Endometrium (tissue), 2 donors: ENCODE data around the gene CD226.
"Not testable (repeated sequence)": the region's sequence is repeated elsewhere in the genome, so short reads cannot be mapped to it uniquely, and the experiment has no call there.

Experiments
- FAIRE-seq: peaks from 2 replicates; lab custom pipeline; 2012; peaks lifted over from hg19 to GRCh38; lab: Jason Lieb, UNC
- donor health status: control.
- donor health status: control.

CD226 gene

DNA sequence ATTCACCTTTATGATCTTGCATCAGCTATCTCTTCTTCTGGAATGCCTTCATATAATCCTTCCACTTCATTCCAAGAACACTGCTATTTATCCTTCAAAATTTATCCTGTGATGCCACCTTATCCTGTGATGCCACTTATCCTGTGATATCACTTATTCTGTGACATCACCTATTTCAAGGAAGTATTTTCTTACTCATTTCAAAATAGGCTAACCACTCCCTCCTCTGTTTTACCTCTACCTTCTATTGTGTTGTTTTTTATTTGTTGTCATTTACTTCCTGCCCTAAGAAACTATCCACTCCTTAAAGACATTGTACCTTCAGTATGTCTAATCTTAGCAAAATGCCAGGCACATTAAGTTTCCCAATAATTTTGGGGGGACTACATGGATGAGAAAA, 38.8 kb downstream of the CD226 start:
- no peak for FAIRE-seq

DNA sequence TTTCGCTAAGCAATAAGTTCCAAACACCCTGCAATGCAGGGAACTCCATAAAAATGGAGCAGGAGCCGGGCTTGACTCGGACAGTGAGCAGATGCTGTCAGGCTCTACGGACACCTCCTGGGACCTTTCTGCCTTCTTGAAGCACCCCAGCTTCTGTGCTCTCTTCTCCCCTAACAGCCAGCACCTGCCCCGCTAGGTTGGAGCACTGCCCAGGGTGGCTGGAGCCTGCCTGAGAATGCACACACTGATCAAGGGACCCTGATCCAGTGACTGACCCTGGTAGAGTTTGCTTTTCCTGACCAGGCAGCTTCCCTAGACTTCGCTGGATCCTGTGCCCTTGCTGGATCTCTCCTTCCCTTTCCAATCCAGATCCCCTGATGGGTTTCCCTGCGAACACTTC, 40.9 kb downstream of the CD226 start:
- no peak for FAIRE-seq

GRCh38 chr18:69900941-69901340, 46.7 kb downstream of the CD226 start:
- FAIRE-seq = no peak

DNA sequence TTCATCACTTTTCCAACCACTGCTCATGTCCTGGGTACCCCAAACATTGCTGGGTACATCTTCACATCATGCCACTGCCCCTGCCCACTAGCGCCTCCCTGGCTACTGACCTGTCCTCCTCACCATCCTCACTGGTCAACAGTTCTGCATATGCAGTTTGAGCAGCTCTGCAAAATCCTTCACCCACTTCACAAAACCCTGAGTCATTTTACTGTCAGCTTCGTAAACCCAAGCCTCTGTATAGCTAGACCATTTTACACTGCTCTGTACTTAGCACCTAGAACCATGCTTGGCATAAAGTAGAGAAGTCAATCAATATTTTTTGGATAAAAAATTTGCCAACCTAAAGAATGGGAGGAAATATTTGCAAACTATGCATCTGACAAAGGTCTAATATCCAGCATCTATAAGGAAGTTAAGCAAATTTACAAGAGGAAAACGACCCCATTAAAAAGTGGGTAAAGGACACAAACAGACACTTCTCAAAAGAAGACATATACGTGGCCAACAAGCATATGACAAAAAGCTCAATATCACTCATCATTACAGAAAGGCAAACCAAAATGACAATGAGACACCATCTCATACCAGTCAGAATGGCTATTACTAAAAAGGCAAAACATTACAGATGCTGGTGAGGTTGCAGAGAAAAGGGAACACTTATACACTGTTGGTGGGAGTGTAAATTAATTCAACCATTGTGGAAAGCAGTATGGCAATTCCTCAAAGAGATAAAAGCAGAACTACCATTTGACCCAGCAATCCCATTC, 48.3 kb downstream of the CD226 start:
- not testable (repeated sequence) for FAIRE-seq

DNA sequence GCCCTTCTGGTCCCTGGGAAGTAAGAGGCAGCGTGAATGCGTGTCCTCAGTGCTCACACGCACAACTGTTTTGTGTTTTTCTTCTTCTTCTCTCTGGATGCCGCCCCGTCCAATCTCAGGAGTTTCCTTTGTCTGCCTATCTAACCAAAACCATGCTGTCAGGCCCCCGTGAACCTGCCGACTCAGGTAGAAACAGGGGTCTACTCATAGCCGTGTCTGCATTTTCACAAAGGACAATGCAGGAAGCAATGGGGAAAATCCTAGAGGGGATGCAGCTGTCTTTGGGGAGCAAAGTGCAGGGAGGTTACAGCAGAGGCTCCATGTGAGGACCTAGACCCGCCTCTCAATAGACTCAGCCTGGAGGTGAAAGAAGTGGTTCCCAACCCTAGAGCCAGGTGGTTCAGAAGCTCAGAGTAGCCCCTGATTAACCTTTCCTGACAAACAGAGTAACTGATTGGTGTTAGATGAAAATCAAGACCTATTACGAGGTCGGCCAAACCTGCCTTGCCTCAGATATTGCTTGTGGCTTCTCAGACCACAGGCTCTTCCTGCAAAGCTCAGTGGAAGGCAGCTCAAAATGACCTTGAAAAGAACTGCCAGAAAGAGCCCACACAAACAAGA, 49.3 kb downstream of the CD226 start:
- FAIRE-seq = no peak

DNA sequence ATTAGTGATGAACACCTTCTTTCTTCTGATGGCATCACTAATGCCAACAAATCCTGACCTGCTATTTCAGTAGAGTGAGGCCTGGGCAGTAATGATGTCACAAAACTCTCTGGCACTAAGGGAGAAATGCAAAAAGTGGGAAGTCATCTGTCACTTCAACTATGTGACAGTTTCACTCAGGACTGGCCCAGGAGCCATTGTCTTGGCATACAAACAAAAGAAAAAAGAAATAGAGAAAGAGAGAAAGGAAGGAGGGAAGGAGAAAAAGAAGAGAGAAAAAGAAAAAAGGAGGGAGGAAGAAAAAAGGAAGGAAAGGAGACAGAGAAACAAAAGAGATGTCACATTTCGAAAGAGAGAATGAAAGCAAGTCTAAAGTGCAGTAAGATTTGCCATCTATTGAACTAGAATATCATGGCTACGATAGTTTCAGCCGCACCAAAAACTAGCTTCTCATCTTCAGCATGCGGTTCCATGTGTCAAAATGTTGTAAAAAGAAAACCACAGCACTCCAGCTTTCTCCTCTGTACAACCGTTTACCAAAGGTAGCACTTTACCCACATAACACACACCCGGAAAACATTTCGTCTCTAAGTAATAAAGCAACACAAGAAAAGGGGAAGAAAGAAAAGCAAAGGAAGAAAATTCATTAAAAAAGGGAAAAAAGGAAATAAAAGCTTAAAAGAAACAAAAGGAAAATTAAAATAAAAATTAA, 50.1 kb downstream of the CD226 start:
- FAIRE-seq = no peak

- no peak for FAIRE-seq
Observed at GRCh38 chr18:69895066-69896047, 52.3 kb downstream of the CD226 start.

GRCh38 chr18:69894467-69894866, 53.2 kb downstream of the CD226 start:
- FAIRE-seq = no peak

GRCh38 chr18:69890558-69890957, 57.1 kb downstream of the CD226 start:
- no peak for FAIRE-seq

DNA sequence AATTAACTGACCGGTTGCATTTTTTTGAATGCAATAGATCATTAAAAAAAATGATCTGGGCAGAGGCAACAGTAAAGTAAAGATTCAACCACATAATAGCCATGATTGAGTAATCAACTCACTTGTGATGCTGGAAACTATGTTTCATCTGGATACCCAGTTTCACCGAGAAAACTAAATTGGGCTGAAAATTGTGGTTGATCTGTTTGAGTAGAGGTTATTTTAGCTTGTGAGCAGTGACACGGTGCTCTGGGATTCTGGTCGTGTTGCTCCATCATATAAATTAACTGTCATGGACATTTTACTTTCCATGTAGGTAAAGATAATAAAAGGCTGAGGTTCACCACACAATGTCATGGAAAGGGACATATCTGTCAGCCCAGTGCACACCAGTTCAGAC, 58.7 kb downstream of the CD226 start:
- FAIRE-seq = no peak

- no peak for FAIRE-seq
Observed at GRCh38 chr18:69887256-69887655, 60.4 kb downstream of the CD226 start.

- FAIRE-seq = no peak
Observed at GRCh38 chr18:69885841-69886531, 61.7 kb downstream of the CD226 start.

- FAIRE-seq = no peak
Observed at GRCh38 chr18:69885355-69885754, 62.3 kb downstream of the CD226 start.

DNA sequence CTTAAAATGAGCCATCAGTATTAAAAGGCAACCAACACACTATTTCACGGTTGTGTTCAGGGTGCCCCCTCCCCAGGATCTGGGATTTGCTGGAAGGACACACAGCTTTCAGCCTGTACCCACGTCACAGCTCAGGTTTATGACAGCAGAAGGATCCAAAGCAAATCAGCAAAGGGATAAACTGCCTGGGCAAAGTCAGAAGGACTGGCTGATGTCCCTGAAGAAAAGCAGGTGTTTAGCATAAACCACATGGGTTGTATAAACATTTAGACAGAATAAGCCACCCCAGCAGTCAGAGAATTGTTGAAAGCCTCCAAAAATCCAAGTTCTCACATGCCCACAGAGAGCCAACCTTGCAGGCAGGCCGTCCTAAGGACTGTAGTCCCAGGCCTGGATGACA, 63.9 kb downstream of the CD226 start:
- no peak for FAIRE-seq

DNA sequence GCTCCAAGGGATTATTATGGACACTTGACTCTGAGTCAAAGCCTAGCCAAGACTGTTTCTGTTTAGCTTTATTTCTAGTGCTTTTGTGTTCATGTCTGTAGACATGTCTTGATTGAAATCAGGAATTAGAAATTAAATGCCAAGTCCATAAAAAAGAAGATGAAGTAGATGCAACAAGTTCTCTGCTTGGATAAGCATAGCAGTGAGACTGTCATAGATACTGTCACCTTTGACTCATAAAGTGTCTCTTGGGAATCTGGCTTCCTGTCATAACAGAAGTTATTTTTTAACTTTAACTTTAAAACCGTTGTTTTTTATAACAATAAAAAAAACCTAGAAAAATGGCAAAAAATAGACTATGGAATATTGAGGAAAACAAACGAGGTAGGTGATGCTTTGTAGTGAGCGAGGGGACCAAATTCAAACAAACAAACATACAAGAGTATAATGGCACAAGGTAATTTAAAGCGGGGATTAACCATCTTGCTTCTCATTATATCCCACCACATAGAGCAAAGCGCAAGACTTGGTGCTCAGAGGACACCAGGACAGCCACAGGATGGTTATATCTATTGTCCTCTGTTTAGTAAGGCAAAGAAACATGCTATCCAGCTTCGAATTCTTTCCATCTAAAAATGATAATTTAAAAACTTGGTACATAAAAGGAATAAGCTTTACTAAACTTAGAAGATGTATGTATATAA, 64.6 kb downstream of the CD226 start:
- no peak for FAIRE-seq

DNA sequence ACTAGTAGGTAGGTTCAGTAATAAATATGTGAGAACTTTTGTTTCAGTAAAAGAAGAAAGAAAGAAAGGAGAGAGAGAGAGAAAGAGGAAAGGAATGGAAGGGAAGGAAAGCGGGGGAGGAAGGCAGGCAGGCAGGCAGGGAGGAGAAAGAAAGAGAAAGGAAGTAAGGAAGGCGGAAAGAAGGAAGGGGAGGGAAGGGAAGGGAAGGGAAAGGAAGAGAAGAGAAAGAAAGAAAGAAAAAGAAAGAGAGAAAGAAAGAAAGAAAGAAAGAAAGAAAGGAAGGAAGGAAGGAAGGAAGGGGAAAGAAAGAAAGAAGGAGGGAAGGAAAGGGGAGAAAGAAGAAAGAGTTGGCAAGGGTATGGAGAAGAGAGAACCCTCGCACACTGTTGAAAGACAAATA, 67.6 kb downstream of the CD226 start:
- no peak for FAIRE-seq

- FAIRE-seq = not testable (repeated sequence)
Observed at GRCh38 chr18:69879051-69879450, 68.6 kb downstream of the CD226 start.

- no peak for FAIRE-seq
Observed at GRCh38 chr18:69878213-69878933, 69.3 kb downstream of the CD226 start.

GRCh38 chr18:69876490-69876889, 71.2 kb downstream of the CD226 start:
- FAIRE-seq = no peak

GRCh38 chr18:69874058-69874457, 73.6 kb downstream of the CD226 start:
- no peak for FAIRE-seq
